Neural progenitor cell (in vitro differentiated cells): ENCODE data around the gene PPP1R37.

Source experiments
- CTCF ChIP-seq: fragments of 200-600 bp; sonication (generic); IDR thresholded peaks from 2 replicates; pipeline ENCODE4 v1.5.1; 2017; ENCODE audit warnings: antibody characterized with exemption, mild to moderate bottlenecking
- EZH2 ChIP-seq: fragments of 200-600 bp; sonication (generic); IDR thresholded peaks from 2 replicates; pipeline ENCODE4 v1.6.1; 2017; ENCODE audit warnings: antibody characterized with exemption, mild to moderate bottlenecking, moderate library complexity

GRCh38 chr19:45082170-45082569 lies 10.8 kb upstream of the PPP1R37 start:
- TF ChIP-seq CTCF = no peak
- TF ChIP-seq EZH2 = no peak
